Activated B cell treated with CpG ODN at 0.5 μM for 24 hours (primary cell): ENCODE data around the gene MLN. TPM values are rescaled to one million over a fixed set of nuclear protein-coding genes. Genes with fewer than 3 reads are reported as not detected.

Experiments used
- ATAC-seq: fragments of 200-7000 bp; cut with Tn5 transposase; one replicate; pipeline ENCODE4 v1.10.0; 2021; ENCODE audit warnings: low read depth, mild to moderate bottlenecking, moderate library complexity
- CTCF ChIA-PET: fragments of 350-600 bp; sonication (Branson Sonifier 250); formaldehyde crosslinking; loops from one replicate; lab custom pipeline; 2021; ENCODE audit warnings: antibody characterized with exemption; lab: Charles Lee
- POLR2A ChIA-PET: fragments of 350-600 bp; sonication (Branson Sonifier 250); formaldehyde crosslinking; loops from one replicate; lab custom pipeline; 2021; ENCODE audit warnings: antibody characterized with exemption; lab: Charles Lee
- DNase-seq: peaks from one replicate; pipeline ENCODE4 v3.0.0; 2022
- H3K27ac Mint-ChIP-seq: one replicate; pipeline ENCODE4 v1.8.0; 2020; ENCODE audit warnings: mixed read lengths
- H3K27me3 Mint-ChIP-seq: one replicate; pipeline ENCODE4 v1.8.0; 2021; ENCODE audit warnings: mixed read lengths
- H3K36me3 Mint-ChIP-seq: one replicate; pipeline ENCODE4 v1.8.0; 2021; ENCODE audit warnings: low read depth, mixed read lengths
- H3K4me1 Mint-ChIP-seq: one replicate; pipeline ENCODE4 v1.8.0; 2021; ENCODE audit warnings: mixed read lengths
- H3K4me3 Mint-ChIP-seq: one replicate; pipeline ENCODE4 v1.8.0; 2020; ENCODE audit warnings: mild to moderate bottlenecking, mixed read lengths
- H3K9me3 Mint-ChIP-seq: one replicate; pipeline ENCODE4 v1.8.0; 2020; ENCODE audit warnings: mixed read lengths
- intact Hi-C: fragments of 100-400 bp; cut with micrococcal nuclease; formaldehyde crosslinking; loops from one replicate; pipeline ENCODE4 v1.15.1; 2024
- total RNA-seq: library from RNA; stranded (reverse); gene quantifications from 2 replicates; pipeline ENCODE4 v1.2.3, GENCODE V29; 2022
- TF ChIP-seq, protein P1 (sequence below): fragments of 200-600 bp; IDR thresholded peaks from one replicate; pipeline ENCODE4 v1.8.0; 2022; ENCODE audit warnings: antibody characterized with exemption, mild to moderate bottlenecking

The MLN gene
- total RNA-seq, 1 donor from 2014 or later = not detected

DNA sequence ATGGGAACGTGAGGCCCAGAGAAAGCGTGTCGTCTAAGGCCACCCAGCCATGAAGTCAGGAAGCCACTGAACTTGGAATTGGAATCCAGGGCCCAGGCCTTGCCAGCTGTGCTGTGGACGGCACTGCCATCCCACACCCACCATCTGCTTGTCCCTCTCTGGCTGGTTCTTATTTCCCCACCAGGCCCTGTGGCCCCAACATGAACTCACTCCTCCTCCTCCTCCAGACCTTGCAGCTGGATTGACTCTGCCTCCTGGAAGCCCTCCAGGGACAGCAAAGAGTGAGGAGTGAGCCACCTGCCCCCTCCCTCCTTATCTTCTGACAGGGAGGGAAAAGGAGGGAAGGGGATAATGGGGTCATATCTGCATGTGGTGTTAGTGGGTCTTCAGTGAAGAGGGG is 41.1 kb downstream of the MLN start:
- no peak overlapping the region for H3K4me3 Mint-ChIP-seq
- DNase-seq = no peak
- H3K36me3 Mint-ChIP-seq = no peaks in the 10 kb centered on the region
- peaks cover 16% of the 10 kb centered on the region for H3K27me3 Mint-ChIP-seq
- H3K27ac Mint-ChIP-seq = no peak overlapping the region
- H3K4me1 Mint-ChIP-seq = no peaks in the 10 kb centered on the region
- ATAC-seq = no peak
- ChIA-PET CTCF (no interaction called here), POLR2A (no interaction called here)
- intact Hi-C loops = no loop called here
- H3K9me3 Mint-ChIP-seq = no peaks in the 10 kb centered on the region
- TF ChIP-seq, protein P1, sequence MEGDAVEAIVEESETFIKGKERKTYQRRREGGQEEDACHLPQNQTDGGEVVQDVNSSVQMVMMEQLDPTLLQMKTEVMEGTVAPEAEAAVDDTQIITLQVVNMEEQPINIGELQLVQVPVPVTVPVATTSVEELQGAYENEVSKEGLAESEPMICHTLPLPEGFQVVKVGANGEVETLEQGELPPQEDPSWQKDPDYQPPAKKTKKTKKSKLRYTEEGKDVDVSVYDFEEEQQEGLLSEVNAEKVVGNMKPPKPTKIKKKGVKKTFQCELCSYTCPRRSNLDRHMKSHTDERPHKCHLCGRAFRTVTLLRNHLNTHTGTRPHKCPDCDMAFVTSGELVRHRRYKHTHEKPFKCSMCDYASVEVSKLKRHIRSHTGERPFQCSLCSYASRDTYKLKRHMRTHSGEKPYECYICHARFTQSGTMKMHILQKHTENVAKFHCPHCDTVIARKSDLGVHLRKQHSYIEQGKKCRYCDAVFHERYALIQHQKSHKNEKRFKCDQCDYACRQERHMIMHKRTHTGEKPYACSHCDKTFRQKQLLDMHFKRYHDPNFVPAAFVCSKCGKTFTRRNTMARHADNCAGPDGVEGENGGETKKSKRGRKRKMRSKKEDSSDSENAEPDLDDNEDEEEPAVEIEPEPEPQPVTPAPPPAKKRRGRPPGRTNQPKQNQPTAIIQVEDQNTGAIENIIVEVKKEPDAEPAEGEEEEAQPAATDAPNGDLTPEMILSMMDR = no peak

DNA sequence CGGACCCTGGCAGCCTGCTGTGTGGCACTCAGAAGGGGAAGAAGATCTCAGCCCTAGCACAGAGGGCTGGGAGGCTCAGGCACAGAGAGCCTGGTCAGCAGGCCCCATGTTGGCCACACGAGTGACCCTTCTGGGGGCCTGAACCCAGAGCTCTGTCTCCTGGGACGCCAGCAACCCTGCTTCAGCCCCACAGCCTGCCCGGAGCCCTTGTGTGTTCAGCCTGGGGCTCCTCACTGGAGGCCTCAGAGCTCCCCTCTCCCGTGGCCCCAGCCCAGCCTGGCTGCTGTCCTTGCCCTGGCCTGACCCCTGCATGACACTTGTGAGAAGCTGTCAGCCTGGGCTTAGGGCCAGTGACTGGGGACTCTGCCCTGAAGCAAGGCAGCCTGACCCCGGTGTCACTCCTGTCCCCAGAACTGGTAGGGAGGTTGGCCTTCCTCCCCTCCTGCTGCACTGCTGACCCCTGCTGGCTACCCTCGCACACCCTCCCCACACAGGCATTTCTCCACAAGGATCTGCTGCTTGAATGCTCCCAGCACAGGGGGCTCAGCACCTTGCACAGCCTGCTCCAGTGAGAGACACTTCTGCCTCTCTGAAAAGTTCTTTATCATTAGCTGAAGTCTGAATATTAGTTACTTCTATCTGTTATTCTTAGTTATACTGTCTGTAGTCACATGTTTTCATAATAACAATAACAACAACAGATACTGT is 41.7 kb downstream of the MLN start:
- no peaks in the 10 kb centered on the region for H3K9me3 Mint-ChIP-seq
- TF ChIP-seq, protein P1 = no peak
- DNase-seq (no peak), ATAC-seq (peak; percentile 42)
- H3K4me1 Mint-ChIP-seq = no peaks in the 10 kb centered on the region
- H3K4me3 Mint-ChIP-seq = no peak overlapping the region
- H3K27ac Mint-ChIP-seq = no peak overlapping the region
- H3K27me3 Mint-ChIP-seq = peaks cover 13% of the 10 kb centered on the region
- ChIA-PET CTCF (interaction anchor here (1.0 kb wide), 1 partner anchor 18 kb away, joined by 3 read pairs; no protein-coding TSS in a partner anchor), POLR2A (no interaction called here)
- intact Hi-C loops = no loop called here
- no peaks in the 10 kb centered on the region for H3K36me3 Mint-ChIP-seq

DNA sequence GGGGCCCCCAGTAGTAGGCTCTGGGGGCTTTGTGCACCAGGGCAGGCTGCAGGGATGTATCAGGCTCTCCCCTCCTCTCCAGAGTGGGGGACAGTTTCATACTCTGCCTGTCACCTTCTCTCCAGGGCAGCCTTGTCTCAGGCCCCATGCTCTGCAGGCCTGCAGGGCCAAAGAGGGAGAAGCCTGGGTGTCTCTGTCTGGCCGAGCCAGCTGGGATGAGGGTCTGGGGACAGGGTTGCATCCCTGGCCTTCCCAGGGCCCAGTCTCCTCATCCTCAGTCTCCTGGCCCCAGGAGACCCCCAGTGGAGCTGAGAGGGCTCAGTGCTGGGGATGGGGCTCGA is 42.3 kb downstream of the MLN start:
- DNase-seq (no peak), ATAC-seq (no peak)
- TF ChIP-seq, protein P1 = no peak
- H3K36me3 Mint-ChIP-seq = no peaks in the 10 kb centered on the region
- peaks cover 12% of the 10 kb centered on the region for H3K27me3 Mint-ChIP-seq
- no peak overlapping the region for H3K4me3 Mint-ChIP-seq
- intact Hi-C loops = no loop called here
- H3K27ac Mint-ChIP-seq = no peak overlapping the region
- no peaks in the 10 kb centered on the region for H3K9me3 Mint-ChIP-seq
- ChIA-PET POLR2A (no interaction called here), CTCF (interaction anchor here (1.0 to 1.1 kb wide), 2 partner anchors 17 to 57 kb away, joined by 3 read pairs; no protein-coding TSS in a partner anchor)
- H3K4me1 Mint-ChIP-seq = no peaks in the 10 kb centered on the region

DNA sequence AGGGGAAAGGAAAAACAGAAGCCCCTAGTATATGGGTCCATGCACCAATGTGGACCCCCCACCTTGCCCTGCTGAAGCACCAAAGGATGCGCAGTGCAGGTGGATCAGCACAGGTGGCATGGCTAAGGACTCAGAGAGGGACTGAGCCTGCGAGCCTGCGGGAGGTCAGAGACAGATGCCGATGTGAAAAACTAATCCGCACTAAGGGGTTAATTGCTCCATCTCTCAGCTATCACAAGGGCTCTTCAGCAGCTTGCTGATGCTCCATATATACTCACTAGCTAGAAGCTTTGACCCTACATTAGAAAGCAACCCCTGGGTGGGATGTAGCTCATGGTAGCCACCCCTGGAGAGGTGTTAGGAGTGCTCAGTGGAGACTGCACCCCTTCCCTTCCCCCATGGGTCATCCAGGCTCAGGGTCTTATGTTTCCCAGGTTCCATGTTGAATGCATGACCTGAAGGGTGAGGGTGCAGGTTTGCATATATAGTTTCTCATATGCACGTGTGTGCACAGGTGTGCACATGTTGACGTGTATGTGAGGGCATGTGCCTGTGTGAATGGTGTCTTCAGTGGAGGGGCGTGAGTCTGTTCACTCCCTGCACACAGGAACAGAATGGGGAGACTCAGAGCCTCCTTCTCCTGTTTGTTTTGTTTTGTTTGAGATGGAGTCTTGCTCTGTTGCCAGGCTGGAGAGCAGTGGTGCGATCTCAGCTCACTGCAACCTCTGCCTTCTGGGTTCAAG is 43.7 kb downstream of the MLN start:
- intact Hi-C loops = no loop called here
- Mint-ChIP-seq H3K4me3 (no peak overlapping the region), H3K36me3 (no peaks in the 10 kb centered on the region), H3K27ac (no peak overlapping the region), H3K27me3 (peaks cover 11% of the 10 kb centered on the region), H3K9me3 (no peaks in the 10 kb centered on the region), H3K4me1 (peaks cover 2% of the 10 kb centered on the region)
- ATAC-seq (no peak), DNase-seq (no peak)
- TF ChIP-seq, protein P1 = no peak
- ChIA-PET CTCF (no interaction called here), POLR2A (no interaction called here)

DNA sequence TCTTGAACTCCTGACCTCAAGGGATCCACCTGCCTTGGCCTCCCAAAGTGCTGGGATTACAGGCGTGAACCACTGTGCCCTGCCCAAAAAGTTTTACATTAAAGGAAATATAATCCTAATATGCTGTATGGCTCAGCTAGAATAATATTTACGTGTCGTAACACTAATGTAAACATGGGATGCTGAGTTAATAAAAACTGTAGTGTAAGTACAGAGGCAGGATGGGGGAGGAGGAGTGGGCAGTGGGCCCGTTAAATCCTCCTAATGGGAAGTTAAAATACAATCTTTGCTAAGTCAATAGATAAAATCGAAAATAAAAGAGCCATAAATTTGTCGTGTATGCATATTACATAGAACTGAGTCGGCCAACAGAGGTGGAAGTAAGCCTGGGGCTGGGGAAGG is 45.0 kb downstream of the MLN start:
- Mint-ChIP-seq H3K36me3 (no peaks in the 10 kb centered on the region), H3K9me3 (no peaks in the 10 kb centered on the region), H3K4me3 (no peak overlapping the region), H3K4me1 (peaks cover 7% of the 10 kb centered on the region), H3K27me3 (peaks cover 9% of the 10 kb centered on the region), H3K27ac (no peak overlapping the region)
- intact Hi-C loops = no loop called here
- ChIA-PET POLR2A (no interaction called here), CTCF (no interaction called here)
- TF ChIP-seq, protein P1 = no peak
- no peak for DNase-seq
- ATAC-seq = no peak
